OCI-LY1 (cell line): ENCODE measurements around the gene TNFAIP3.

Experiments
- EZH2 ChIP-seq: fragments of 200-600 bp; sonication (generic), shearing (Covaris generic); IDR thresholded peaks from 2 replicates; pipeline ENCODE4 v1.8.0; 2017; ENCODE audit warnings: borderline replicate concordance, mixed run types, mild to moderate bottlenecking, antibody characterized with exemption, low read length, moderate library complexity, mixed read lengths
- TF ChIP-seq, protein P1 (sequence below): fragments of 200-600 bp; sonication (generic), shearing (Covaris generic); IDR thresholded peaks from 2 replicates; pipeline ENCODE4 v1.5.1; 2017; ENCODE audit warnings: mild to moderate bottlenecking, antibody characterized with exemption, low read length, moderate library complexity, mixed read lengths

GRCh38 chr6:137869549-137870307 lies 2.7 kb downstream of the TNFAIP3 start:
- TF ChIP-seq, protein P1, sequence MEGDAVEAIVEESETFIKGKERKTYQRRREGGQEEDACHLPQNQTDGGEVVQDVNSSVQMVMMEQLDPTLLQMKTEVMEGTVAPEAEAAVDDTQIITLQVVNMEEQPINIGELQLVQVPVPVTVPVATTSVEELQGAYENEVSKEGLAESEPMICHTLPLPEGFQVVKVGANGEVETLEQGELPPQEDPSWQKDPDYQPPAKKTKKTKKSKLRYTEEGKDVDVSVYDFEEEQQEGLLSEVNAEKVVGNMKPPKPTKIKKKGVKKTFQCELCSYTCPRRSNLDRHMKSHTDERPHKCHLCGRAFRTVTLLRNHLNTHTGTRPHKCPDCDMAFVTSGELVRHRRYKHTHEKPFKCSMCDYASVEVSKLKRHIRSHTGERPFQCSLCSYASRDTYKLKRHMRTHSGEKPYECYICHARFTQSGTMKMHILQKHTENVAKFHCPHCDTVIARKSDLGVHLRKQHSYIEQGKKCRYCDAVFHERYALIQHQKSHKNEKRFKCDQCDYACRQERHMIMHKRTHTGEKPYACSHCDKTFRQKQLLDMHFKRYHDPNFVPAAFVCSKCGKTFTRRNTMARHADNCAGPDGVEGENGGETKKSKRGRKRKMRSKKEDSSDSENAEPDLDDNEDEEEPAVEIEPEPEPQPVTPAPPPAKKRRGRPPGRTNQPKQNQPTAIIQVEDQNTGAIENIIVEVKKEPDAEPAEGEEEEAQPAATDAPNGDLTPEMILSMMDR: no peak
- TF ChIP-seq EZH2: no peak
